GM18507 (cell line): ENCODE measurements around the gene DEAF1.
"Not testable (repeated sequence)": the region's sequence is repeated elsewhere in the genome, so short reads cannot be mapped to it uniquely, and the experiment has no call there.

ENCODE experiments used
- DNase-seq: peaks from one replicate; pipeline ENCODE4 v3.0.0; 2011; ENCODE audit warnings: low read depth; ENCODE audit not compliant: insufficient read length; ENCODE audit errors: extremely low spot score
- FAIRE-seq: peaks from 2 replicates; lab custom pipeline; 2011; peaks lifted over from hg19 to GRCh38; lab: Jason Lieb, UNC

Gene DEAF1, protein sequence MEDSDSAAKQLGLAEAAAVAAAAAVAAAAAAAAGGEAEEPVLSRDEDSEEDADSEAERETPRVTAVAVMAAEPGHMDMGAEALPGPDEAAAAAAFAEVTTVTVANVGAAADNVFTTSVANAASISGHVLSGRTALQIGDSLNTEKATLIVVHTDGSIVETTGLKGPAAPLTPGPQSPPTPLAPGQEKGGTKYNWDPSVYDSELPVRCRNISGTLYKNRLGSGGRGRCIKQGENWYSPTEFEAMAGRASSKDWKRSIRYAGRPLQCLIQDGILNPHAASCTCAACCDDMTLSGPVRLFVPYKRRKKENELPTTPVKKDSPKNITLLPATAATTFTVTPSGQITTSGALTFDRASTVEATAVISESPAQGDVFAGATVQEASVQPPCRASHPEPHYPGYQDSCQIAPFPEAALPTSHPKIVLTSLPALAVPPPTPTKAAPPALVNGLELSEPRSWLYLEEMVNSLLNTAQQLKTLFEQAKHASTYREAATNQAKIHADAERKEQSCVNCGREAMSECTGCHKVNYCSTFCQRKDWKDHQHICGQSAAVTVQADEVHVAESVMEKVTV

DNA sequence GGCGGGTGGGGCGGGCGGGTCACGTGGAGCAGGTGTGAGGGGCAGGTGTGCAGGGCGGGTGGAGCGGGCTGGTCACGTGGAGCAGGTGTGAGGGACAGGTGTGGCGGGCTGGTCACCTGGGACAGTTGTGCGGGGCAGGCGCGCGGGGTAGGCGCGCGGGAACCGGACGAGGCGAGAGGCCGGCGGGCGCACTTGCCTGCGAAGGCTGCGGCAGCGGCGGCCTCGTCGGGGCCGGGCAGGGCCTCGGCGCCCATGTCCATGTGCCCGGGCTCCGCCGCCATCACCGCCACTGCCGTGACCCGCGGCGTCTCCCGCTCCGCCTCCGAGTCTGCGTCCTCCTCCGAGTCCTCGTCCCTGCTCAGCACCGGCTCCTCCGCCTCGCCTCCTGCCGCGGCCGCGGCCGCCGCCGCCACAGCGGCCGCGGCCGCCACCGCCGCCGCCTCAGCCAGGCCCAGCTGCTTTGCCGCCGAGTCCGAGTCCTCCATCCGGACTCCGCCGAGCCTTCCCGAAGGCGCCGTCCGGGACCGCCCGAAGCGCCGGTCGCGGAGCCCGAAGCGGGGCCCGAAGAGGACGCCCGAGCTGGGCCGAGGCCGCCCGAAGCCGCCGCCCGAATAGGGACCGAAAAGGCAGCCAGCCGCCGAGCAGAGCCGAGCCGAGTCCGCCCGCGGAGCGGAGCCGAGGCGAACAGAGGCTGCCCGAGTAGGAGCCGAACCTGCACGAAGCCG is at the start of gene DEAF1:
Gene DEAF1 (minus strand): TSS at position 660 of the 725 bp plus-strand sequence. CDS start 175 bp downstream, at position 485.
- FAIRE-seq = no peak
- DNase-seq = peak; percentile 70

DNA sequence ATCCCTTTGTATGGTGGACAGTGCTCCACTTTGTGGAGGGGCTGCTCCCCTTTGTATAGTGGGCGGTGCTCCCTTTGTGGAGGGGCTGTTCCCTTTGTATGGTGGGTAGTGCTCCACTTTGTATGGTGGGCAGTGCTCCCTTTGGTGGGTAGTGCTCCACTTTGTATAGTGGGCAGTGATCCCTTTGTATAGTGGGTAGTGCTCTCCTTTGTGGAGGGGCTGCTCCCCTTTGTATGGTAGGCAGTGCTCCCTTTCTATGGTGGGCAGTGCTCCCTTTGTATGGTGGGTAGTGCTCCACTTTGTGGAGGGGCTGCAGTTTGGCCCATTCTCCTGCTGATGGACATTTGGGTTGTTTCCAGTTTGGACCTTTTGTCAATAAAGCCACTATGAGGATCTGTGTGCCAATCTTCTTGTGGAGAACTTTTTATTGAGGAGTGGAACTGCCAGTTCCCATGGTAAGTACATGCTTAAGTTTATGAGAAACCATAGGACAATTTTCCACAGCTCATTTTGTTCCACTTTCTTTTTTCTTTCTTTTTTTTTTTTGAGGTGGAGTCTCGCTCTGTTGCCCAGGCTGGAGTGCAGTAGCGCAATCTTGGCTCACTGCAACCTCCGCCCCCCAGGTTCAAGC is 47.7 kb upstream of the DEAF1 start:
- no peak for DNase-seq
- FAIRE-seq = no peak

DNA sequence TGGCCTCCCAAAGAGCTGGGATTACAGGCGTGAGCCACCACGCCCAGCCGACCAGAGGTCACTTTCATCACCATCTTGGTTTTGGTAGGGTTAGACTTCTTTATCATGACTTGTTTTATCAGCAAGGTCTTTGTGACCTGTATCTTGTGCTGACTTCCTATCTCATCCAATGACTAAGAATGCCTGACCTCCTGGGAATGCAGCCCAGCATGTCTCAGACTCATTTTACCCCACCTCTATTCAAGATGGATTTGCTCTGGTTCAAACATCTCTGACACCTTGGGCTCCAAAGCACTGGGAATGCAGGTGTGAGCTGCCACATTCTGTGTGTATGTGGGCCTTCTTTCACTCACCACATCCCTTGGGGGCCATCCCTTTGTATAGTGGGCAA is 47.1 kb upstream of the DEAF1 start:
- FAIRE-seq (no peak), DNase-seq (no peak)

DNA sequence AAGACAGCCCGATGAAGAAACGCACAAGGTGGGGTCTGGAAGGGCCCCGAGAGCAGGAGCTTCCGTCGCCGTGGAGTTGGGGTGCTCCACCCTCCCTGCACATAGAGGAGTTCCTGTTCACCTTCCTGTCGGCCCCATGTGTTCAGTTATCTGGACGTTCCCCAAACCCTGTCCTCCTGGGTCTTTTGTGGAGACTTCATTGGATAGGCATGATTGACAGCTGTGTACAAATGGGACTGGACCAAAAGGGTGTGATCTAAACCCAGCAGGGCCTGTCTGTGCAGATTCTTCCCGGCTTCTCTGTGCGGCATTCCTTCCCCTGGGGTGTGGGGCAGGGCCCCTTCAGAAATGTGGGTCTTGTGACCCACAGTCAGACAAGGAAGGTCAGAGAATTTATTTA is 42.9 kb upstream of the DEAF1 start:
- FAIRE-seq = not testable (repeated sequence)

DNA sequence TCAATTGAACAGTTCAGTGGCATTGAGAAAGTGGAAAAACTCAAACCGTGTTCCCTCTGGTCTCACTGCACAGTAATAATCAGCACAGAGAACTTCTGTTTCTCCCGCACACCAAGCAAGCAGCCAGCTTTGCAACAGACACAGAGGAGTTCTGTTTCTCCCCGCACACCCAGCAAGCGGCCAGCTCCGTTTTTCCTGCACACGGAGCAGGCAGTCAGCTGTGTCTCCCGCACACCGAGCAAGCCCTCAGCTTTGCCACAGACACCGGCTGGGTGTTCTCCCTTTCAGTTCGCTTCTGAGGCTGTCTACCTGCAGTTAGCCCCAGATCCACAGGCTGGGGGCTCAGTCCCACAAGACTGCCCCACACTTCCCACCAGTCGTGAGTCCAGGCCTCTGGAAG is 42.3 kb upstream of the DEAF1 start:
- no peak for FAIRE-seq

More for the DNA sequence above, 42.9 kb upstream of the DEAF1 start:
- DNase-seq = not testable (repeated sequence)

DNA sequence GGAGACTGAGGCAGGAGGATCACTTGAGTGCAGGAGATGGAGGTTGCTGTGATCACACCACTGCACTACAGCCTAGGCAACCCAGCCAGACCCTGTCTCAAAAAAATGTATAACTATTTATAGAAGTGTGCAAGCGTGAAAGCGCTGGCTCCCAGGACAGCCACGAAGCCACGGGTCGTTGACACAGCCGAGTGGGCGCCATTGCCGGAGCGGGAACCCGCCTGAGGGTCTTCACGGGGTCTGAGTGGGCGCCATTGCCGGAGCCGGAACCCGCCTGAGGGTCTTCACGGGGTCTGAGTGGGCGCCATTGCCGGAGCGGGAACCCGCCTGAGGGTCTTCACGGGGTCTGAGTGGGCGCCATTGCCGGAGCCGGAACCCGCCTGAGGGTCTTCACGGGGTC is 39.5 kb upstream of the DEAF1 start:
- DNase-seq, FAIRE-seq: not testable (repeated sequence)

More for the DNA sequence above, 42.3 kb upstream of the DEAF1 start:
- DNase-seq = no peak

DNA sequence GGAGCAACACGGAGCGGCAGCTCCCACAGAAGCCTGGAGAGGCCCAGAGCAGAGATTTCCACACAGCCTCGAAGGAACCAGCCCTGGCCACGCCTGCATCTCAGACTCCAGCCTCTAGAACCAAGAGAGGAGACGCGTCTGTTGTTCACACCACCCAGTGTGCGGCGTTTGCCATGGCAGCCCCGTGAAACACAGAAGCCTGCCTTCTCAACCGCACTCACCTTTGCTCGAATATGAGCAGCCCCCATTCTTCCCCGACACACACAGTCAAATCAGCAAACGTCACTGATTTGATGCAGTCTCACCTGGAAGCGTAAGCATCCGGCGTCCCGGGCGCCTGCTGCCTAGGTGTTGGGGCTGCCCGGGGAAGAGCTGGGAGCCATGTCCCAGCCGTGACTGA is 38.0 kb upstream of the DEAF1 start:
- no peak for FAIRE-seq
- DNase-seq = no peak

DNA sequence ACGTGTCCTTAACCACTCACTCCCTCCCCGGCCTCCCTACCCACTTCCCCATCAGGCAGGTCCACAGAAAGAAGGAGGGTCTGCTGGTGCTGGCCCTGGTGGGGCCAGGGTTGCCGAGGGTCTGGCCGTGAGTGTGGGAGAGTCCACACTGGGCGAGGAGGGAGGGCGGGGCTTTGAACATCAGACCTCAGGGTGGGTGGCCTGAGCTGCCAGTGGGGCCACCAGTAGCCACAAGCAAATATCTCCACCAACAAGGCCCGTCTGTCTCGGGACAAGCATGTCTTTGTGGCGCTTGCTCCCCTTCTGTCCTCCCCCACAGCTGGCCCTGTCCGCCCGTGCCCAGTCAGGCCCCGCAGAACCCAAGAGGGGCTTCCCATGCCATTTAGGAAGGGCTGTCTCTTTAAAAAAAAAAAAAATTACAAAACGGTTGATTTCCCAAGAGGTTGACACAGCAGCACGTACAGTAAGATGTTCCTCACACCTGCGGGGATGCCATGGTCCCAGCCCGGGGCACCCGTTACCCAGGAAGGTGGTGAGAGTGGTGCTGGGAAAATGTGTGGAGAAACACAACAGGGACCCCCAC is 34.6 kb upstream of the DEAF1 start:
- FAIRE-seq = no peak
- DNase-seq = no peak

DNA sequence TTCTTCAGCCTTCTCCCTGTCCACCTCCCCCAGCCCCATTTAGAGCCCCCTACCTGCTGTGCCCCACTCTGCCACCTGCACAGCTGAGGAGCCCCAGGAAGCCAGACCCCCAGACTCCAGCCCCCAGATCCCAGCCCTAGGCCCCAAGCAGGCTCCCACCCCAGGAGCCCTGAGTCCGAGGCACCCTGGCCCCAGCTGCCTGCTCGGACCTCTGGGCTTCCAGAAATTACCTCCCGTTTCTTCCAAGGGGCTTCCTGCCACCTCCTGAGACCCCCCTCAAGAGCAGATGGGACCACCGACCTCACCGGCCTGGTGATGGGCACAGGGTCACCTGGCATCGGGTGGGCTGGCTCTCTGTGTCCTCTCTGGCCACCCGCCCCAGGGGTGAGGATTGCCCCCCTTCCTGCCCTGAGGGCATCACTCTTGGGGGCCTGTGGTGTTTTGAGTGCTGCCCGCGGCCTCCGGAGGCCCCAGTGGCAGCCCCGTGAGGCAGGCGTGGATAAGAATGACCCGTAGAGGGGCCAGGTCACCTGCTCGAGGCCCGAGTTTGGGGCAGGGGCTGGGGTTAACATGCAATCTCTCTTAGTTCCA is 34.0 kb upstream of the DEAF1 start:
- DNase-seq (no peak), FAIRE-seq (no peak)

DNA sequence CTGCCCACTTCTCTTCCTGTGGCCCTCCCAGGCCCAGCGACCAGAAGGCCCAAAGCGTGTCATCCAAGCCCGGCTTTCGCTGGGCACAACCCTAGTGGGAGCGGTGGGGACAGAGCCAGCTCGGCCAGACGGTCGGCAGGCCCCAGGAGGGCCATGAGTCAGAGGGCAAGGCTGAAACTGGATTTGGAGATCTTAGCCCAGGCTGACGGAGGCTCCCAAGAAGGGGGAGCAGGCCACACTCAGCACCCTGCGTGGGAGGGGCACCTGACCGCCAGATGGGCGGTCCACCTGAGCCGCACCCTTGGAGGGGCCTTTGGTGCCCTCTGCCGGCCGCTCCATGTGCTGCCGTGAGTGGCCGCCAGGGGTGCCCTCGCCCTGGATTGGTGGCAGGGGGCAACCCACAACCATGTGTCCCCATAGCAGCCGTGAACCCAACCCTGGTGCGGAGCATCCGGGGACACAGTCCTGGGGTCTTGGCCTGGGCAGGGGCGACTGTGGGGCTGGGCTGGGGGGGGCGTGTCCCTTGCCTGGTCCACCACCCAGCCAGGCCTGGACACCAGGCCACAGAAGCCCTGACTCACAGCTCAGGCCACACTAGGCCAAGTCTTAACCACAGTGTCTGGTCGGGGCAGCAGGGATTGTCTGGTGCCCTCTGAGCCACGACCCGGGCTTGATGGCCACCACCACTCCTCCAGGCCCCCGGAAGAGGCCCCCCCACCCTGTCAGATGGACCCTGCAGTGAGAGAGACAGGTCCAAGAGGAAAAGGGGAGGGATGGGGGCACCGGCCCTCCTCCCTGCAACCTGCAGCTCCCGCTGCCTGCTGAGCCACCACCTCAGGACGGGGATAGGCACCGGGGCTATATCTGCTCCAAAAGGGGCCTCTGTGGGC is 33.1 kb upstream of the DEAF1 start:
- FAIRE-seq (peak; percentile 76), DNase-seq (peak; percentile 83)

DNA sequence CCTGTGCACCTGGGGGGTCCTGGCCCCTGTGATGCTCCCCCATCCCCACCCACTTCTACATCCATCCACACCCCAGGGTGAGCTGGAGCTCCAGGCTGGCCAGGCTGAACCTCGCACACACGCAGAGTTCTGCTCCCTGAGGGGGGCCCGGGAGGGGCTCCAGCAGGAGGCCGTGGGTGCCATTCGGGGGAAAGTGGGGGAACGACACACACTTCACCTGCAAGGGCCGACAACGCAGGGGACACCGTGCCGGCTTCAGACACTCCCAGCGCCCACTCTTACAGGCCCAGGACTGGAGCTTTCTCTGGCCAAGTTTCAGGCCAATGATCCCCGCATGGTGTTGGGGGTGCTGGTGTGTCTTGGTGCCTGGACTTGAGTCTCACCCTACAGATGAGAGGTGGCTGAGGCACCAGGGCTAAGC is 32.3 kb upstream of the DEAF1 start:
- no peak for FAIRE-seq
- DNase-seq = no peak

DNA sequence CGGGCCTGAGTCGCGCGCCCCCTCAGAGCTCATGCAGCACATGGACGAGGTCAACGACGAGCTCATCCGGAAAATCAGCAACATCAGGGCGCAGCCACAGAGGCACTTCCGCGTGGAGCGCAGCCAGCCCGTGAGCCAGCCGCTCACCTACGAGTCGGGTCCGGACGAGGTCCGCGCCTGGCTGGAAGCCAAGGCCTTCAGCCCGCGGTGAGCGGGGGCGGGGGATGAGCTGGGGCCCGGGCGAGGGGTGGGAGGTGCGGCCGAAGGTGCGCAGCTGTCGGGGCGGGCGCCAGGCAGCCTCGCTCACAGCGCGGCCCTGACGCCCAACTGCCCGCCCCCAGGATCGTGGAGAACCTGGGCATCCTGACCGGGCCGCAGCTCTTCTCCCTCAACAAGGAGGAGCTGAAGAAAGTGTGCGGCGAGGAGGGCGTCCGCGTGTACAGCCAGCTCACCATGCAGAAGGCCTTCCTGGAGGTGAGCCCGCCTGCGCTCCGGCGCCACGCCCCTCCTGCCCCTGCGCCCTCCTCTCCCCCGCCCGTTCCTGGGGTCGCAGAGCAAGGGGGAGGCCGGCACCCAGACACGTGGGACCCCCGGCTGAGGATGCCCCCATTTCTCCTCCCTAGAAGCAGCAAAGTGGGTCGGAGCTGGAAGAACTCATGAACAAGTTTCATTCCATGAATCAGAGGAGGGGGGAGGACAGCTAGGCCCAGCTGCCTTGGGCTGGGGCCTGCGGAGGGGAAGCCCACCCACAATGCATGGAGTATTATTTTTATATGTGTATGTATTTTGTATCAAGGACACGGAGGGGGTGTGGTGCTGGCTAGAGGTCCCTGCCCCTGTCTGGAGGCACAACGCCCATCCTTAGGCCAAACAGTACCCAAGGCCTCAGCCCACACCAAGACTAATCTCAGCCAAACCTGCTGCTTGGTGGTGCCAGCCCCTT is 31.5 kb upstream of the DEAF1 start:
- peak; percentile 76 for FAIRE-seq
- no peak for DNase-seq

DNA sequence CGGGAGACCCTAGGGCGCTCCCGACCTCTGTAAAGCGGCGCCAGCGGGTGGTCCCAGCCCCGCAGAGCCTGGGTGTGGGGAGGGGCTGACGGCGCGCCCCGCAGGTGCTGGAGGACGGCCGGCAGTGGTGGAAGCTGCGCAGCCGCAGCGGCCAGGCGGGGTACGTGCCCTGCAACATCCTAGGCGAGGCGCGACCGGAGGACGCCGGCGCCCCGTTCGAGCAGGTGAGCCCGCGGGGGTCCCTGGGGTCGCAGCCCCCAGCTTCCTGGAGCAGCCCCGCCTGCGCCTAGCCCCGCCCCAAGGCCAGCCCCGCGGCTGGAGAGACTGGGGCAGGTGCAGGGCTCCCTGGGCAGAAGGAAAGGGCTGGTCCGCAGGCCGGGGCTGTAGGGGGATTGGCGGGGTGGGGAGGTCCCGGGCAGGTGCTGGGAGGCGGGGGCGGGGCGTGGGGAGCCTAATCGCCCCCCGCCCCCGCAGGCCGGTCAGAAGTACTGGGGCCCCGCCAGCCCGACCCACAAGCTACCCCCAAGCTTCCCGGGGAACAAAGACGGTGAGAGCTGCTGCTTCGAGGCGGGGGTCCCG is 30.7 kb upstream of the DEAF1 start:
- FAIRE-seq = no peak

DNA sequence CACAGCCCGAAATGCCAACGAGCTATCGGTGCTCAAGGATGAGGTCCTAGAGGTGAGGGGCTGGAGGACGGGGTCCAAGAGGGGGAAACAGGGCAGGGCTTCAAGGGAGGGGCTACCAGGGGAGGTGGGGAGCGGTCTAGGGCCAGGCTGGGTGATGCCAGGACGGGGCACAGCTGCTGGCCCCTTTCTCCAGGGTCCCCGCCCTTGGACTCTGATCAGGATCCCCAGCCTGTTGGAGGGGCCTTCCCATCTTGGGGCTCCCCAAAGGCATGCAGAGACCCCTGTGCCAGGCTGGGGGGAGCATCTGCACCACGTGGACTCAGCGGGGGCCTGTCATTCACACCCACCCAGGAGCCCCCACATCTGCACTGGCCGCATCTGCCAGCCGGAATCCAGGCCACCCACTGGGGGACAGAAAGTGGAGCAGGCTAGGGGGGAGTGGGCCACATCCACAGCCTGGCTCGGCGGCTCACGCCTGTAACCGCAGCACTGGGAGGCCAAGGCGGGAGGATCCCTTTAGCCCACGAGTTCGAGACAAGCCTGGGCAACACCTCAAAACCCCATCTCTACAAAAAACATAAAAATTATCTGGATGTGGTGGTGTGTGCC is 29.9 kb upstream of the DEAF1 start:
- FAIRE-seq = no peak
- no peak for DNase-seq

More for the DNA sequence above, 30.7 kb upstream of the DEAF1 start:
- DNase-seq = no peak

DNA sequence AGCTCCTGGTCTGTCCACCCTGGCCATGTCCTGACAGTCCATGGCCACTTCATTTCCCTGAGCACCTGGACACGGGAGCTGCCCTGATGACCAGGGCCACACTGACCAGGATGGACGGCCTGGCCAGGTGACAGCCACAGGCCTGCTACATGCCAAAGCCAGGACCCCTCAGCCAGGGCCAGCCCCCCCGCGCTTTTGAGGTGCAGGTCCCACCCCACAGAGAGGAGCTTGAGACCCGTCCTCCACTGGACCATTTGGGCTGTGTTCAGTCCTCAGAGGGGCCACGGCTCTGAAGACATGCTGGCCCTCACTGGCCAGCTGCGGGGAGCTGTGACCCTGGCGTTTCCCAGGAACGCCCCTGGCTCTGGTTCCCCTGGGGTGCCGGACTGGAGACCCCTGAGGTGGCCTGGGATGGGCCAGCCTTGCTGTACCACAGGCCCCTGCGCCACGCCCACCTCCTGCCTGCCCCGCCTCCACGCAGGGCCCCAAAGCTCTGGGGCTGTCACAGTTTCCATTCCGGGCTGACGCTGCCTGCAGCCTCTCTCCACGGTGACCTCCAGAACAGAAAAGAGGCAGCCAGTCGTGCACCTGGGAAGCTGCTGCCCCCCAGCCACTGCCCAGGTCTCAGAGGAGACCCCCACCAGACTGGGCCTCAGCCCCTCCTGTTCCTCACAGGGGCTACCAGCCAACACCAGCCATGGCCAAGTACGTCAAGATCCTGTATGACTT is 29.2 kb upstream of the DEAF1 start:
- no peak for DNase-seq
- FAIRE-seq = no peak
